IPS-18c (cell line): Measurements from ENCODE around the gene GPR31.

ENCODE experiments used
- H3K4me3 ChIP-seq: 2 replicates; pipeline ENCODE4 v1.7.0; 2013; ENCODE audit warnings: low read depth, mild to moderate bottlenecking, low read length, moderate library complexity; ENCODE audit not compliant: insufficient read depth
- H3K9me3 ChIP-seq: one replicate; pipeline ENCODE4 v1.6.1; 2013; ENCODE audit warnings: mild to moderate bottlenecking, low read length, moderate library complexity; ENCODE audit not compliant: control insufficient read depth, insufficient read depth

Gene GPR31

DNA sequence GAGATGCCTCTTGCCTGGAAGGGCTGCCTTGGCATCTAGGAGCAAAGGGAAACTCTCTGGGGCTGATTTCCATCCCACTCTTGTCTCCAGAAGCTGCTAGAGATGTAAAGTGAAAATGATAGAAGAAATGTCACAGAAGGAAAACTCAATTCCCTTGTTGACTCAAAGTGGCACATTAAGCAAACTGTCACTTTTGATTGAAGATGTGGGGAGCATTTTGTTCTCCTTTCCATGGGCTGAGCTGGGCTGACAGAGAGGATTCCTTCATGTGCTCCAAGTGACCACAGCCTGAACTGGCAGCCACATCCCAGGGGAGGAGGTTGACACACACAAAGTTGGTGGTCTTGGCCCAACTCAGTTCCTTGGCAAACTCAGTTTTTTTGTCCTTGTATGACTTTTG, 9.8 kb downstream of the GPR31 start:
- Histone ChIP-seq H3K4me3 (no peak overlapping the region), H3K9me3 (no peaks in the 10 kb centered on the region)

DNA sequence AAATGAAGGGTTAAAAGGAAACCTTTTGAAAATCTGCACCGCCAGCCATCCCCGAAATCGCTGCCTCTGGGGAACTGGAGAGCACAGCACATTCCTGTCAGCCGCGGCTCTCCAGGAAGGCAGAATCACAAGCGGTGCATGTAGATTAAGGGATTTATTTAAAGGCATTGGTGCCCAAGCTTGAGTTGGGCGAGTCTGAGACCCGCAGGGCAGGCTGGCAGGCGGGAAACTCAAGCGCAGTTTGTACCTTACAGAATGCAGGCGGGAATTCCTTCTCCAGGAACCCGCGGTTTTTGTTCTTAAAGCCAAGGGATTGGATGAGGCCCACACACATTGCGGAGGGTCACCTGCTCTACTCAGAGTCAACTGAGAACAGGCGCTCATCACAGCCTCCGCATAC, 10.8 kb downstream of the GPR31 start:
- Histone ChIP-seq H3K9me3 (no peaks in the 10 kb centered on the region), H3K4me3 (no peak overlapping the region)

DNA sequence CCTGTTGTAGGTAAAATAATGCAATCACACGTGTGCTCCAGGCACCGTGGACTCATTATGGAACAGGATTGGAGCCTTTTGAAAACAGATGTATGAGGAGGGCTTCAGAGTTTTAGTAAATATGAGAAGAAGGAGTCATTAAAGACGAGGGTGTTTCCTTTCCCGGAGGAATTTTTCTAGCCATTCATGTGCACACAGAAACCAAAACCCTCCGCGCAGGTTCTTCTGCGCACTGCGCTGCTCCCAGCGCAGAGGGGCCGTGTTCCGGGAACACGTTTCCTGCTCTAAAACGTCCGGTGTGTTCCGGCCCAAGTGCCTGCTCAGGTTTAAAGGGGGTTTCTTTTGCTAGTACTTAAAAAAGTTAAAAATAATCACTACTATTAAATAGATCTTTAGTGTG, 11.6 kb downstream of the GPR31 start:
- H3K9me3 ChIP-seq = no peaks in the 10 kb centered on the region
- H3K4me3 ChIP-seq = no peak overlapping the region

DNA sequence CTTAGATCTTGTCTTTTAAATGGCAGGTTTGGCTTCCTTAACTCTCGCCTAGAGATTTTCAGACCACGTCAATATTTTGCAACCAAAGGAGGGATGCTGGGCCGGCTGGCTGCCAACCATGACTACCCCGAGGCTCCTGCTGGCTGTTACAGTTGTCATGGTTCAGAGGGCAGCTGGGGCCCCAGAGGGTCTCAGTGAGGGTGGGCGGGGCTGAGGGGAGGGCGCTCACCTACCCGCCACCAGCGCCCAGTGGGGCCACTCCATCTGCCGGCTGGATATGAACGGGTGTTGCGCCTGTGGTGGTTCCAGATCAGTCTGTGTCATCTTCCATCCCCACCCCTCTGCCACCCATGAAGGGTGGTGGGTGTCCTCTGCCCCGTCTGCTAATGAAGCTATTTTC, 12.3 kb downstream of the GPR31 start:
- Histone ChIP-seq H3K9me3 (no peaks in the 10 kb centered on the region), H3K4me3 (no peak overlapping the region)

DNA sequence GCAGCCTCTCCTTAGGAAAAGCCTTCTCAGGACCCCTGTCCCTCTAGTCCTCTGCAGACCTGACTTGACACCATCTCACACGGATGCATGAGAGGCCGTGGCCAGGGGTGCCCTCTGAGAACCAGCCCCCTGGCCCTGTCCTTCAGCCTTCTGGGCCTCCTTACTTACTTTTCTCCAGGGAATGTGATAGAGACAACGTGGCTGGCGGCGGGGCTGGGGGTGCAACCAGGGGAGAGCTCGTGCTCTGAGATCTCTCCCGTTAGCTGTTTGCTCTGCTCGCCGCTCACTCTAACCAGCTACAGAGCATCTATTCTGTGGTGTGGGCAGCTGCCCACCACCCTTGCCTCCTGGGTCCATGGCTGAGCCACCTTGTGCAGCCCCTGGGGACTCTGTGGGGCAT, 14.7 kb downstream of the GPR31 start:
- no peaks in the 10 kb centered on the region for H3K9me3 ChIP-seq
- H3K4me3 ChIP-seq = no peak overlapping the region

DNA sequence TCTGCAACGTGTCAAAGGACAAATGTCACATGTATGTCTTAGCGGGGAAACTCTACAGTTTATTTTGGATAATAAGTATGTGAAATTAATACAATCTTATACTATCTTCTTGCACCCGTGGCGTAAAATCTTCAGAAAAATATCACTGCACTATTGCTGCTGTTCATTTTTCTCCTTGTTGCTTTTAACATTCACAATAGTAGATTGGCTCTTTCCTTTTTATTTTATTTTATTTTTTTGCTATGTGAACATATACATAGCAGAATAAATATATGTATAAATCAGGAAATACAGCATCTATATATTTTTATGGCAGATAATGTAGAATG, 15.4 kb downstream of the GPR31 start:
- no peak overlapping the region for H3K4me3 ChIP-seq
- no peaks in the 10 kb centered on the region for H3K9me3 ChIP-seq

DNA sequence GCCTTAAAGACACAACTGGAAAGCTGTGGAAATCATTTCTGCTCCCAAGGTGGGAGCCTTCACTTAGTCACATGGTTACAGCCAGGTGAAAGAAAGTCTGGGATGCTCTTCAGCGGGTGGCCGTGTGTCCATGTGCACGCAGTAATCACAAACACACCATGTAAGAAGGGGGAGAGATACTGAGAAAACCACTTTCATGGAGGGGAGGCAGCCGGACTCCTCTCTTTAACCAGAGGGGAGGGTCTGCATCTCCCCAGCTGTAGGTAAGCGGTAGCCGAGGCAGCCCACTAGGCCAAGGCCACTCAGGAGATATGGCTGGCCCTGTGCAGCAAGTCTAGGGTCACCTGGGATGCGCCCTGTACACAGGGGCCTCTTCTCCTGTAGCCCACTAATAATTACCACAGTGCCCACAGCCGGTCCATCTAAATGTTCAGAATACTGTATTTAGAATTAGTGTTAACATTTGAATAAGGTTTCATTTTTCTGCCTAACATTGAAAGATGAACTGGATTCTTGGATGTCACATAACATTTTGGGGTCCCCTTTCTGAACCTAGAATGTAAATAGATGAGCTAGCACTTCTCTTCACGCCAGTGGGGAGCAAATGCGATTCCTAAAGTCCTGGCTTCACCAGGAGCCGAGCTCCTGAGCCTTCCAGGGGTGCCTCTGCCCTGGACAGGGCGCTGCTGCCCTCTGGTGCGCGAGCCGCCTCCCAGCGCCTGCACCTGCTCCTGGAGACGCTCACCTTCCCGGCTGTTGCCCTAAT, 15.9 kb downstream of the GPR31 start:
- H3K4me3 ChIP-seq = no peak overlapping the region
- no peaks in the 10 kb centered on the region for H3K9me3 ChIP-seq

DNA sequence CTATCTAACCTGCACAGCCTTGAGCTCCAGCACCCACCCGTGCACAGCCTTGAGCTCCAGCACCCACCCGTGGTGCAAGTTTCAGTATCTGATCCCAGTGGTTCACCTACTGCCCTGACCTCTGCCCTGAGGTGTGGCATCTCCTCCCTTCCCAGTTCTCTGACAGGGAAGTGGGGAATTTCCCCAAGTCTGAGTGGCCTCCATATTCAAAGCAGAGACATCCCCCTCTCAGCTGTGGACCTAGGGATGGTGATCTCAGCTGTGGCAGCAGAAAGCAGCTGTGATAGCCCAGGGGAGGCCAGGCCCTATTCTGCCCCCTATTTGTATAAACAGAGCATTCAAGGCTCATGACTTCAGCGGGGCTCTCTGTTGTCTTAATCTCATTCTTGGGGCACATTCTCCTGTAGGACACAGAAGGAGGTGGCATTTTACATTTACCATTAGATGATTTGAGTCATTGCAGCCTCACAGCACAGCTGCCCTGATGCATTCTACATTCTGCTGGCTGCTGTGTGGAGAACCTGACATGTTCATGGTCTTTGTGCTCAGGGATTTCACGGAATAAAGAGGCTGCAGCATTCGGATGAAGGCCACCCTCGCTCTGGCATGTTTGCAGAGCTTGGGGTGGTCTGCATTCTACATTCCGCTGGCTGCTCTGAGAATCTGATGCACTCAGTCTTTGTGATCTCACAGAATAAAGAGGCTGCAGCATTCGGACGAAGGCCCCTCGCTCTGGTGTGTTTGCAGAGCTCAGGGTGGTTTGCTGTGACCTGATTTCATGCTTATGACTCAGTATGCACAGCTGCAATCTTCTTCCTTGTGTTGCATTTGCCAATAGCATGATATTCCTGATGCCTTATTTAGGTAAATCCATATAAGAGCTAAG, 16.9 kb downstream of the GPR31 start:
- H3K4me3 ChIP-seq = no peak overlapping the region
- no peaks in the 10 kb centered on the region for H3K9me3 ChIP-seq

DNA sequence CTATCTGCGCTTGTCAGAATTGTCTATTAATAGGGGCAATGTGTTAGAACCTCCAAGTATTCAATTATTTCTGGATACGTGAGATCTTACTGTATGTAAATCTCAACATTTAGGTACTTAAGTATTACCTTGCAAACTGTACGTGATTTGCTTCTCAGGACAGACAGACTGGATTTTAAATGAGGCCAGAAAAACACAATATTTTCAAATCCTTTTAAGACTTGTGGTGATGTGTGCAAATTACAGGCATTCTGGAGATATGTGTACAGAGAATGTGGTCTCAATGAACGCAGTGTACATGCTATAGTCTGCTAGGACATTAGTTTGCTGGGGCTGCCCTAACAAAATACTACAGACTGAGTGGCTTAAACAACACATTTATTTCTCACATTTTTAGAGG, 18.0 kb downstream of the GPR31 start:
- no peaks in the 10 kb centered on the region for H3K9me3 ChIP-seq
- H3K4me3 ChIP-seq = no peak overlapping the region

DNA sequence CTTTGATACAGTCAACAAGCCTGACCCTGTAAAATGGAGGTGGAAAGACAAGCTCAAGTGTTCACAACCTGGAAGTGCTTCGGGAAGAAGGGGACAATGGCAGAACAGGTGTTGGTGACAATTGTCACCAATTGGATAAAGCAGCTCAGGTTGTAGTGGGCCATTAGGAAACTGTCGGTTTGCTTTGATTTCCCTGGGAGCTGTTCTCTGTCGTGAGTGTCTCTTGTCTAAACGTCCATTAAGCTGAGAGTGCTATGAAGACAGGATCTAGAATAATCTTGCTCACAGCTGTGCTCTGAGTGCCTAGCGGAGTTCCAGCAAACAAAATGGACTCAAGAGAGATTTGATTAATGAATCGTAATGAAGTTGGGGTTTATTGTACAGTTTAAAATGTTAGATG, 19.9 kb downstream of the GPR31 start:
- no peaks in the 10 kb centered on the region for H3K9me3 ChIP-seq

DNA sequence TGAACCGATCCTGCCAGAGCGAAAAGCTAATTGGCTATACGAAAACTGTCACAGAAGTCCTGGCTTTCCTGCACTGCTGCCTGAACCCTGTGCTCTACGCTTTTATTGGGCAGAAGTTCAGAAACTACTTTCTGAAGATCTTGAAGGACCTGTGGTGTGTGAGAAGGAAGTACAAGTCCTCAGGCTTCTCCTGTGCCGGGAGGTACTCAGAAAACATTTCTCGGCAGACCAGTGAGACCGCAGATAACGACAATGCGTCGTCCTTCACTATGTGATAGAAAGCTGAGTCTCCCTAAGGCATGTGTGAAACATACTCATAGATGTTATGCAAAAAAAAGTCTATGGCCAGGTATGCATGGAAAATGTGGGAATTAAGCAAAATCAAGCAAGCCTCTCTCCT, 20.7 kb downstream of the GPR31 start:
- H3K9me3 ChIP-seq = no peaks in the 10 kb centered on the region
- no peak overlapping the region for H3K4me3 ChIP-seq

More for the DNA sequence above, 19.9 kb downstream of the GPR31 start:
- H3K4me3 ChIP-seq = no peak overlapping the region

DNA sequence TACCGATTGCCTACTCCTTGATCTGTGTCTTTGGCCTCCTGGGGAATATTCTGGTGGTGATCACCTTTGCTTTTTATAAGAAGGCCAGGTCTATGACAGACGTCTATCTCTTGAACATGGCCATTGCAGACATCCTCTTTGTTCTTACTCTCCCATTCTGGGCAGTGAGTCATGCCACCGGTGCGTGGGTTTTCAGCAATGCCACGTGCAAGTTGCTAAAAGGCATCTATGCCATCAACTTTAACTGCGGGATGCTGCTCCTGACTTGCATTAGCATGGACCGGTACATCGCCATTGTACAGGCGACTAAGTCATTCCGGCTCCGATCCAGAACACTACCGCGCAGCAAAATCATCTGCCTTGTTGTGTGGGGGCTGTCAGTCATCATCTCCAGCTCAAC, 21.4 kb downstream of the GPR31 start:
- Histone ChIP-seq H3K9me3 (no peaks in the 10 kb centered on the region), H3K4me3 (no peak overlapping the region)

DNA sequence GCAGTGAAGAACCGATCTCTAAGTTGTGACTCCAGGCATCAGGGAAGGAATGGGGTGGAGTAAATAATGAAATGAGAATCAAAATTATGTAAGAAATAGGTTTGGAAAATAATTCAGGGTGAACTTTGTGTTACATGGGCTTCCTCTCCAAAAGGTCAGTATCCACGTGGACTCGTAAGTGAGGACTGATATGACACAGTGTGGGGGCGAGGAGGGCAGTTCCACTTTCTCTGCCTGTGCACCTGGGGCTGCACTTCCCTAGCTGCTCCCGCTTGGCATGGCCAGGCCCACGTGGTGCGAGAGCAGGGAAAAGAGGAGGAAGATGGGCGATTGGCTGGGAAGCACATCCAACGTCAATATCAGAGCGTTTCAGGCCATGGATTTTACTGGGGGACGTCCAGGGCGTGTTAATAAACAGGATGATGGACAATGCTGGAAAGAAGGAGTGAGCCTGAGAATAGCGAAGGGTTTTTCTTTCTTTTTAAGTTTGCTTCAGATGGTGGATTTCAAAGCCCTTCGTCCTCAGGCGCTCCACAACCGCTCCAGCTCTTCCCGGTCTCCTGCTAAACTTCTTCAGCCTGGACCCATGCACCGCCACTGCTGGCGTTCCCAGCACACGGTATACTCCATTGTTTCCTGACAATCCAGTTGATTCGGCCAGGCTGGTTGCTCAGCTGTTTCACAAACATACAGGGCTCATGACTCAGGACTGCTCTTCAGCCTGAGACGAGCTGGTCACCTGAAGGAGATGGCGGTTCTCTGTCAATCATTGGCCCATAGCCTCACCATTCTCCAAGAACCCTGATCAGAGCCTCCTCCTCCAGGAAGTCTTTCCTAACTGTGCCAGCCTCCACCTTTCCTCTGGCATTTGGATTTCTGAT, 23.1 kb downstream of the GPR31 start:
- Histone ChIP-seq H3K4me3 (no peak overlapping the region), H3K9me3 (no peaks in the 10 kb centered on the region)

DNA sequence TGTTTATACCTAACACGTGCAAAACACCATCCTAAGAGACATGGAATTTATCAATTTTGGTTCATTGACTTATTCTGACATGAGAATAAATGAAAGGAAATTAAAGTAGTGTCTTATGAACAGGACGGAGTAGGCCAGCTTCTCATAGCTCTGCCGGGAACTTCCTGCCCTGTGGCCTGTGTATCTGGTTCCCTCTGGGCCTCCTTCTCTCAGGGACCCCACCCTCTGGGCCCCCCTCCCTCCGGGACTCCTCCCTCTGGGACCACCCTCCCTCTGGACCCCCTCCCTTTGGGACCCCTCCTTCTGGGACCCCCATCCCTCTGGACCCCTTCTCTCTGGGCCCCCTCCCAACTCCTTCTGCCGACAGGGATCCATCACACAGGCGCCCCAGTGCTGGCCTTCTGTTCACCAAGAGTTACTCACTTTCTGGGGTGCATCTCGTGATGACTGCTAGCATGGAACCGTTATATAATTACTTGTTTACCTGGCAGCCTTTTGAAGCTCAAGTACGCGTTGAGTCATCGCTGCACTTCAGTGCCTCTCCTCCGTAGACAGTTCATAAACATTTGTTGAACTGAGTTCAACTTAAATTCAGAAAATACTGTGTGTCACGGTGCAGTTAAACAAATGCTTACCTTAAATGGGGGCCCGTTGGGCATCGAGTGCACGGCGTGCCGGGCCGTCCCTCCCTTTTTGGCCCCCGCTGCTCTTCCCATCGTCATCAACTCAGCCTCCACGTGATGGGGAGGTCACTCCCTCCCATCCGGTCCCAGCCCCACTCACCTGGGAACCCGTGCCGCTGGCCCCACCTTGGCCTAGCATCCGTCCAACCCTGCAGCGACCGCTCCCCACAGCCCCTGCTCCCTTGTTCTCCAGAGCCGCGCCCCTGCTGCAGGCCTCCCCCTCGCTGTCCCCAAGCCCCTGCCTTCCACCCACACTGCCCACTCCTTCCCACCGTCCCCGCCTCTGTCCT, 26.8 kb downstream of the GPR31 start:
- Histone ChIP-seq H3K4me3 (no peak overlapping the region), H3K9me3 (no peaks in the 10 kb centered on the region)

DNA sequence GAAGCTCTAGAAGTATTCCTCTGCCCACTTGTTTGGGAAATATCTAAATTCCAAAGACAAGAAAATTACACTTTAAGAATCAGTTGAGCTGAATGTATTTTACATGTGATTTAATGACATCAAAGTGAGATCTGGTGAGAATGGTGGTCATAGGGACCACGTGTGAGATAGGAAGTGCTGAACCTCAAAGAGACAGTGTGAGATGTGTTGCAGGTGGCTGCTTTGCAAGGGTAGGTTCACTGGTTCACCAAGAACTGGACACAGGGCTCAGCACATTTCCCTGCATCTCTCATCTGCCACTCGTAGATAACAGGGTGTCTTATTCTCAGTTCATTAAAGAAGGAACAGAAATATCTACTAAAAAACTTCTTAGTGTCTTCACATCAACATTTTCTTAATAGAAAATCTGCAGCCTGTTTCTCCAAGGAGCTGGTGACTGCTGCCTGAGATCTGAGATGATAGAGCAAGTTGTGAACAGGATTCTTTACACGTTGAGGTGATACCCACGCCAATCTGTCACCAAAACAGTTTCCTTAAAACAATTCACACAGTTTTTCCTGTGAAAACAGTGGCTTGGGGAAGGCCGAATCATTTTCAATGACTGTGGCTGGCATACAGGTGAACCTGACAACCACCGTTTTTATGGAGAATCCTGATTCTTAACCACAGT, 27.6 kb downstream of the GPR31 start:
- no peaks in the 10 kb centered on the region for H3K9me3 ChIP-seq
- H3K4me3 ChIP-seq = no peak overlapping the region

DNA sequence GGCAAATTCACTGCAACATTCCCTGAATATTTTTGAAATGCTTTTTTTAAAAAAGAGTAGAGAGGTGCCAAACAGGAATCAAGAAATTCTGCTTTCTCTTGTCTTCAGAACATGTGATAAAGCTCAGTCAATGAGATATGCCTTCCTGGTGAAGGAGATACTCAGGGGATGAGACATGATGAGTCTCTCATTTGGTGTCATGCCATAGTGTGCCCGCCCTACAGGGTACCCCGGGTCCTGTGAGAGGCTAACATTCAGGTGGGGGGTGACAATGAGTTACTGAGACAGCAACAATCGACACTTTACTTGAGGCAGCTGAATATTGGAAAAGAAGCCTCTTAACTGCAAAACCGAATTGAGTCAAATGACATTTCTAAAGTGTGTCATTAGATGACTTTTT, 28.2 kb downstream of the GPR31 start:
- no peak overlapping the region for H3K4me3 ChIP-seq
- no peaks in the 10 kb centered on the region for H3K9me3 ChIP-seq
